MCF 10A (cell line): ENCODE results near the gene KCNIP1. TPM values are rescaled to one million over a fixed set of nuclear protein-coding genes. Genes with fewer than 3 reads are reported as not detected.

Experiments used
- BruUV-seq: library from RNA; stranded (reverse); fragments of 400-500 nt; replicated peaks from 2 replicates; lab custom pipeline; 2021; lab: Mats Ljungman, UMichigan
- CTCF ChIA-PET: fragments of 300-600 bp; sonication (Branson Sonifier 250); formaldehyde crosslinking; extraction: SDS; loops from one replicate; lab custom pipeline; 2021; ENCODE audit warnings: antibody characterized with exemption, inconsistent platforms; lab: Yijun Ruan, JAX
- POLR2A ChIA-PET: fragments of 300-600, 350-650 bp; sonication (Branson Sonifier 250); formaldehyde crosslinking; extraction: SDS; loops from one replicate; lab custom pipeline; 2020; ENCODE audit warnings: antibody characterized with exemption, inconsistent platforms; lab: Yijun Ruan, JAX
- DNase-seq: peaks from one replicate; pipeline ENCODE4 v3.0.0-alpha.2; 2018; ENCODE audit not compliant: unreplicated experiment
- H3K27ac Mint-ChIP-seq: one replicate; pipeline ENCODE4 v1.8.0; 2022; ENCODE audit warnings: mild to moderate bottlenecking, low read depth, mixed read lengths; ENCODE audit not compliant: unreplicated experiment
- H3K27me3 Mint-ChIP-seq: one replicate; pipeline ENCODE4 v1.8.0; 2022; ENCODE audit warnings: mixed read lengths; ENCODE audit not compliant: insufficient read depth, unreplicated experiment
- H3K36me3 Mint-ChIP-seq: one replicate; pipeline ENCODE4 v1.8.0; 2022; ENCODE audit warnings: mild to moderate bottlenecking, moderate library complexity, mixed read lengths; ENCODE audit not compliant: insufficient read depth, unreplicated experiment
- H3K4me1 Mint-ChIP-seq: one replicate; pipeline ENCODE4 v1.8.0; 2022; ENCODE audit warnings: mixed read lengths; ENCODE audit not compliant: insufficient read depth, unreplicated experiment
- H3K4me3 Mint-ChIP-seq: one replicate; pipeline ENCODE4 v1.8.0; 2022; ENCODE audit warnings: mild to moderate bottlenecking, moderate library complexity, mixed read lengths; ENCODE audit not compliant: unreplicated experiment
- H3K9me3 Mint-ChIP-seq: one replicate; pipeline ENCODE4 v1.8.0; 2022; ENCODE audit warnings: mixed read lengths; ENCODE audit not compliant: unreplicated experiment
- intact Hi-C: fragments of 100-400 bp; cut with micrococcal nuclease; formaldehyde crosslinking; loops from 2 replicates; pipeline ENCODE4 v1.14.1; 2022
- total RNA-seq: library from RNA; stranded (reverse); gene quantifications from 2 replicates; pipeline ENCODE4 v1.2.3, GENCODE V29; 2022
- TF ChIP-seq, protein P1 (sequence below): fragments of 200-600 bp; IDR thresholded peaks from one replicate; pipeline ENCODE4 v1.8.0; 2022; ENCODE audit warnings: antibody characterized with exemption, mild to moderate bottlenecking; ENCODE audit not compliant: unreplicated experiment

The KCNIP1 gene
- total RNA-seq, 1 experiment from 2014 or later = not detected

DNA sequence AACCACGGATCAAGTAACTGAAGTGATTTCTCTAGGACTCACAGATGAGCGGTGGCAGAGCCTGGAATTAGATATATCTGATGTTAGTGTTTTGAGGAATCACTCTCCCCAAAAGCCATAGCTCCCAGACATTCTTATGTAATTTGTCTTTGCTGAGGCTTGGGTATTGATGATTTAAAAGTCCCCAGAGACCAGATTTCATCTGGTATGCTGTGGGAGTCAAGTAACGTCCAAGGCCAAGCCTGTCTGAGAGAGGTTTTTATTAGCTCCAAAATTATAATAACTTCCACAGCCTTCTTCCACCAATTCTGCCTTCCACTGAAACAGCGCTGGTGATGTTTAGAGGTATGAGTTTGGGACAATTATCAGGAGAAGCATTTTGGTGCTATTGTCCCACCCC lies 21.3 kb upstream of the KCNIP1 start:
- no peaks in the 10 kb centered on the region for H3K36me3 Mint-ChIP-seq
- intact Hi-C loops = no loop called here
- no peak for DNase-seq
- ChIA-PET CTCF (interaction anchor here (1.5 kb wide), 1 partner anchor 156 kb away, joined by 5 read pairs; no protein-coding TSS in a partner anchor), POLR2A (no interaction called here)
- no peaks in the 10 kb centered on the region for H3K9me3 Mint-ChIP-seq
- no peak overlapping the region for H3K4me3 Mint-ChIP-seq
- H3K4me1 Mint-ChIP-seq = peaks cover 21% of the 10 kb centered on the region
- BruUV-seq = no TSS peak
- no peak overlapping the region for H3K27ac Mint-ChIP-seq
- H3K27me3 Mint-ChIP-seq = no peaks in the 10 kb centered on the region
- TF ChIP-seq, protein P1, sequence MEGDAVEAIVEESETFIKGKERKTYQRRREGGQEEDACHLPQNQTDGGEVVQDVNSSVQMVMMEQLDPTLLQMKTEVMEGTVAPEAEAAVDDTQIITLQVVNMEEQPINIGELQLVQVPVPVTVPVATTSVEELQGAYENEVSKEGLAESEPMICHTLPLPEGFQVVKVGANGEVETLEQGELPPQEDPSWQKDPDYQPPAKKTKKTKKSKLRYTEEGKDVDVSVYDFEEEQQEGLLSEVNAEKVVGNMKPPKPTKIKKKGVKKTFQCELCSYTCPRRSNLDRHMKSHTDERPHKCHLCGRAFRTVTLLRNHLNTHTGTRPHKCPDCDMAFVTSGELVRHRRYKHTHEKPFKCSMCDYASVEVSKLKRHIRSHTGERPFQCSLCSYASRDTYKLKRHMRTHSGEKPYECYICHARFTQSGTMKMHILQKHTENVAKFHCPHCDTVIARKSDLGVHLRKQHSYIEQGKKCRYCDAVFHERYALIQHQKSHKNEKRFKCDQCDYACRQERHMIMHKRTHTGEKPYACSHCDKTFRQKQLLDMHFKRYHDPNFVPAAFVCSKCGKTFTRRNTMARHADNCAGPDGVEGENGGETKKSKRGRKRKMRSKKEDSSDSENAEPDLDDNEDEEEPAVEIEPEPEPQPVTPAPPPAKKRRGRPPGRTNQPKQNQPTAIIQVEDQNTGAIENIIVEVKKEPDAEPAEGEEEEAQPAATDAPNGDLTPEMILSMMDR = no peak

DNA sequence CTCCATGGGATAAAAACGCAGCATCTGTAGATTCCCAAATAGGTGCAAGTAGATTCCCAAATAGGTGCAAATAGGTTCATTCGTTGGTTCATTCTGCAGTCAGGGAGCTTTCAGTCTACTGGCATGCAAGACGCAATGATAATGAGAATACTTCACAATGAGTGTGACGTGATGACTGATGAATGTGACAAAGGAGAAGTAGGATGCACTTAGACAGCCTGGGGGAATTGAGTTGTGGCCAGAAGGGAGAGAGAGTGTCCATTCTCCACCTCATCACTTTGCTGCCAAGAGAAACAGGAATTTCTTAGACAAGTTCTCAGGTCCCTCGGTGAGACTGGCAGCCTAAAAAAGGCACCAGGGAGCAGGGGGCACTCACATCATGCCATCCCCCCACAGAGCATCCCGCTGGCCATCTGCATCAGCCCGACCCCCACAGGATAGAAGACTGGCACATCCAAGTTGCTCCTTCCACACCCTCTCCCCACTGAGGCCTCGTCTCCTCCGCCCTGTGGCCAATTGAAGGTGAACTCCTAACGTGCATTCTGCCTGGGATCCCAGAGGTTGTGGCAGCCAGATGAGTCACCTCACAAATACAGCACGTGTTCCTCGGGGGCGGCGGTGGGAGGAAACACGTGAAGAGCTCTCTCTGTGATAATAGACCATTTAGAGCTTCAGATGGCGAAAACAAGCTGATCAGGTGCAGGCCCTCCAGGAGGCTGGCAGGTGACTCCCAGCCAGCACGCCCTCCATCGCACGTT lies 19.9 kb upstream of the KCNIP1 start:
- Mint-ChIP-seq H3K36me3 (no peaks in the 10 kb centered on the region), H3K9me3 (no peaks in the 10 kb centered on the region), H3K4me3 (no peak overlapping the region), H3K27ac (no peak overlapping the region), H3K4me1 (peaks cover 21% of the 10 kb centered on the region), H3K27me3 (no peaks in the 10 kb centered on the region)
- POLR2A ChIA-PET = interaction anchor here (0.6 kb wide), 1 partner anchor 132 kb away, joined by 4 read pairs; no protein-coding TSS in a partner anchor
- DNase-seq = peak; percentile 90
- no TSS peak for BruUV-seq
- CTCF ChIA-PET = interaction anchor here (0.5 to 1.7 kb wide), 4 partner anchors 9 to 184 kb away, joined by 3 to 5 read pairs (median 4); no protein-coding TSS in a partner anchor
- intact Hi-C loops = loop anchor here (2.0 kb wide), 1 partner anchor 39 kb away; no protein-coding TSS in a partner anchor
- TF ChIP-seq, protein P1 = peak; percentile 6

DNA sequence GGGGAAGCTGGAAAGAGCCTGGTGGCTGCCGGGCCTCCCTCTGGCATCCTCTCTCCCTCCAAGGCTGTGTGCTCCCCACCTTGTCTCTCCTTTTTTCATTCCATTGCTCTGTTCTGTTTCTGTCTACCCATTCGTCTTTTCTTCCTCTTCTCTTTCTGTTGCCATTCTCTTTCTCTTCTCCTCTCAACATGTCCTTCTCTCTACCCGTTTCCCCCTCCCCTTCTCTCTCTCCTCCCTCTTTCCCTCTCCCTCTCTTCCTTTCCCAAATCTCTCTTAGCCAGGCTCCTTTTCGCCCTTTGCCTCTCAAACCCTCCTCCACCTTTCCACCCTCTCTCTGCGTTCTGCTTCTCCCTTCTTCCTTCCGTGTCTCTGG lies 19.4 kb upstream of the KCNIP1 start:
- TF ChIP-seq, protein P1 = no peak
- no peak overlapping the region for H3K4me3 Mint-ChIP-seq
- no peaks in the 10 kb centered on the region for H3K9me3 Mint-ChIP-seq
- no peak overlapping the region for H3K27ac Mint-ChIP-seq
- no peak for DNase-seq
- H3K27me3 Mint-ChIP-seq = no peaks in the 10 kb centered on the region
- no peaks in the 10 kb centered on the region for H3K36me3 Mint-ChIP-seq
- POLR2A ChIA-PET = interaction anchor here (0.6 kb wide), 1 partner anchor 131 kb away, joined by 4 read pairs; no protein-coding TSS in a partner anchor
- no TSS peak for BruUV-seq
- intact Hi-C loops = loop anchor here (2.0 kb wide), 1 partner anchor 38 kb away; no protein-coding TSS in a partner anchor
- CTCF ChIA-PET = interaction anchor here (1.3 to 1.7 kb wide), 5 partner anchors 10 to 141 kb away, joined by 3 to 5 read pairs (median 4); no protein-coding TSS in a partner anchor
- H3K4me1 Mint-ChIP-seq = peaks cover 21% of the 10 kb centered on the region
